Esophagus squamous epithelium (tissue), 5 donors: Measurements from ENCODE around the gene GATA2. TPM values are rescaled to one million over a fixed set of nuclear protein-coding genes. Genes with fewer than 3 reads are reported as not detected.

ENCODE experiments used
- DNase-seq: peaks from one replicate; lab custom pipeline; 2025; lab: John Stamatoyannopoulos, UW
- H3K27ac ChIP-seq, 4 donors: fragments of 200-600 bp; sonication (generic); one replicate each; pipeline ENCODE4 v1.5.1; 2016 to 2019; ENCODE audit warnings: mild to moderate bottlenecking in 1 of 4
- H3K27me3 ChIP-seq, 4 donors: fragments of 200-600 bp; sonication (generic); 1 replicate in 3 of 4; 2 replicates in 1 of 4; pipeline versions ENCODE4 v1.5.1 to v1.6.0; 2017 to 2021; ENCODE audit warnings: antibody characterized with exemption in 1 of 4
- H3K36me3 ChIP-seq, 3 donors: fragments of 200-600 bp; sonication (generic); one replicate each; pipeline ENCODE4 v1.5.1; 2016 to 2019
- H3K4me1 ChIP-seq, 3 donors: fragments of 200-600 bp; sonication (generic); one replicate each; pipeline ENCODE4 v1.5.1; 2017 to 2019
- H3K4me3 ChIP-seq, 4 donors: fragments of 200-600 bp; sonication (generic); 1 replicate in 3 of 4; 2 replicates in 1 of 4; pipeline ENCODE4 v1.5.1; 2016 to 2019; ENCODE audit warnings: mild to moderate bottlenecking in 2 of 4, moderate library complexity in 1 of 4
- H3K9me3 ChIP-seq, 3 donors: fragments of 200-600 bp; sonication (generic); one replicate each; pipeline ENCODE4 v1.5.1; 2016 to 2019
- CTCF ChIP-seq, 6 experiments: fragments of 450-650 bp in 4 of 6; fragments of 200-600 bp in 2 of 6; sonication (generic) in 2 of 6; IDR thresholded peaks; one replicate each; pipeline ENCODE4 v1.5.1; 2016 to 2019; ENCODE audit warnings: antibody characterized with exemption in 6 of 6, mild to moderate bottlenecking in 4 of 6, moderate library complexity in 4 of 6
- POLR2A ChIP-seq, 4 donors: fragments of 450-650 bp; IDR thresholded peaks; one replicate each; pipeline ENCODE4 v1.6.1; 2017; ENCODE audit warnings: antibody characterized with exemption in 4 of 4, mild to moderate bottlenecking in 4 of 4, moderate library complexity in 3 of 4
- WGBS, 2 donors: methylation state at CpG; one replicate each; pipeline ENCODE4 v1.1.5; 2018; 5-methylcytosine and 5-hydroxymethylcytosine counted together
- intact Hi-C: fragments of 100-400 bp; cut with DNase I; formaldehyde crosslinking; loops from one replicate; pipeline ENCODE4 v1.15.0; 2022
- total RNA-seq, 4 donors: library from RNA; depleted of rRNA; stranded (reverse); fragments of >200 nt; gene quantifications; one replicate each; pipeline ENCODE4 v1.1.0, GENCODE V29; 2016
- donor health status: DM: yes; HTN: yes; CAD: no.

The GATA2 gene
- total RNA-seq, 4 donors from 2014 or later = 1.6 to 12.8 (median 1.9) TPM

- intact Hi-C loops = no loop called here
- H3K36me3 ChIP-seq = no peaks in the 10 kb centered on the region
- no peak overlapping the region for H3K4me3 ChIP-seq
- WGBS, 2 donors = 70 to 73% methylated on average over 7 to 15 of the region's 18 CpGs
- H3K9me3 ChIP-seq = no peaks in the 10 kb centered on the region
- no peak for DNase-seq
- no peak overlapping the region for H3K27ac ChIP-seq
- TF ChIP-seq CTCF (IDR thresholded peaks at IDR 0.05) (no peak), POLR2A (IDR thresholded peaks at IDR 0.05) (no peak)
- peaks cover 0 to 44% (median 0%) of the 10 kb centered on the region in 4 donors for H3K27me3 ChIP-seq
- H3K4me1 ChIP-seq = no peaks in the 10 kb centered on the region
These were observed 34.1 kb downstream of the GATA2 start for GRCh38 chr3:128458746-128459460.

- WGBS, 2 donors = 71 to 83% methylated on average over 12 of the region's 12 CpGs
- intact Hi-C loops = no loop called here
- H3K4me1 ChIP-seq = no peaks in the 10 kb centered on the region
- H3K4me3 ChIP-seq = no peak overlapping the region
- no peak for DNase-seq
- H3K27ac ChIP-seq = no peak overlapping the region
- peaks cover 0 to 53% (median 0%) of the 10 kb centered on the region in 4 donors for H3K27me3 ChIP-seq
- TF ChIP-seq CTCF (IDR thresholded peaks at IDR 0.05) = no peak
- no peak for TF ChIP-seq POLR2A (IDR thresholded peaks at IDR 0.05)
- H3K9me3 ChIP-seq = no peaks in the 10 kb centered on the region
- no peaks in the 10 kb centered on the region for H3K36me3 ChIP-seq
These were observed 35.1 kb downstream of the GATA2 start for GRCh38 chr3:128457937-128458336.

GRCh38 chr3:128456776-128457715 lies 36.0 kb downstream of the GATA2 start:
- Histone ChIP-seq H3K4me3 (no peak overlapping the region), H3K36me3 (no peaks in the 10 kb centered on the region), H3K9me3 (no peaks in the 10 kb centered on the region), H3K27me3 (peaks cover 0 to 57% (median 0%) of the 10 kb centered on the region in 4 donors), H3K4me1 (no peaks in the 10 kb centered on the region), H3K27ac (no peak overlapping the region)
- no peak for DNase-seq
- intact Hi-C loops = no loop called here
- WGBS, 2 donors = 32 to 55% methylated on average over 14 to 20 of the region's 27 CpGs
- no peak for TF ChIP-seq CTCF (IDR thresholded peaks at IDR 0.05)
- TF ChIP-seq POLR2A (IDR thresholded peaks at IDR 0.05) = no peak

- Histone ChIP-seq H3K4me3 (no peak overlapping the region), H3K9me3 (no peaks in the 10 kb centered on the region), H3K27me3 (peaks cover 0 to 57% (median 0%) of the 10 kb centered on the region in 4 donors), H3K36me3 (no peaks in the 10 kb centered on the region), H3K27ac (no peak overlapping the region), H3K4me1 (no peaks in the 10 kb centered on the region)
- WGBS, 2 donors = 33 to 54% methylated on average over 1 to 6 of the region's 16 CpGs
- intact Hi-C loops = no loop called here
- TF ChIP-seq CTCF (IDR thresholded peaks at IDR 0.05) = no peak
- no peak for TF ChIP-seq POLR2A (IDR thresholded peaks at IDR 0.05)
- DNase-seq = no peak
These were observed 36.9 kb downstream of the GATA2 start for GRCh38 chr3:128455786-128456748.
